ENCODE data around the gene UBE3D.
A peak's percentile ranks its signal among the peaks of the same experiment; 100 is the strongest.

UBE3D gene

GRCh38 chr6:83065511-83066192, at the start of gene UBE3D:
Gene UBE3D, minus strand, starts transcription at chr6:83065841. Its CDS starts 123 bp downstream, at chr6:83065718.
- DNase-seq, result peak; percentile 19

GRCh38 chr6:83114164-83114563, 48.5 kb upstream of the UBE3D start:
- no peak for DNase-seq

- DNase-seq, result no peak
Observed at GRCh38 chr6:83113258-83113657, 47.6 kb upstream of the UBE3D start.

GRCh38 chr6:83108378-83108777, 42.7 kb upstream of the UBE3D start:
- DNase-seq, result no peak

GRCh38 chr6:83098589-83098988, 32.9 kb upstream of the UBE3D start:
- DNase-seq, result no peak

- no peak for DNase-seq
Observed at GRCh38 chr6:83097675-83098074, 32.0 kb upstream of the UBE3D start.

GRCh38 chr6:83097204-83097603, 31.6 kb upstream of the UBE3D start:
- no peak for DNase-seq

- no peak for DNase-seq
Observed at GRCh38 chr6:83096791-83097190, 31.1 kb upstream of the UBE3D start.

- DNase-seq, result no peak
Observed at GRCh38 chr6:83092756-83093399, 27.2 kb upstream of the UBE3D start.

GRCh38 chr6:83086751-83087150, 21.1 kb upstream of the UBE3D start:
- no peak for DNase-seq

GRCh38 chr6:83083476-83083875, 17.8 kb upstream of the UBE3D start:
- no peak for DNase-seq

GRCh38 chr6:83073615-83074014, 8.0 kb upstream of the UBE3D start:
- no peak for DNase-seq

GRCh38 chr6:83072726-83073125, 7.1 kb upstream of the UBE3D start:
- DNase-seq, result no peak

- DNase-seq, result no peak
Observed at GRCh38 chr6:83071707-83072106, 6.1 kb upstream of the UBE3D start.

GRCh38 chr6:83071023-83071422, 5.4 kb upstream of the UBE3D start:
- DNase-seq, result no peak

- no peak for DNase-seq
Observed at GRCh38 chr6:83069633-83070032, 4.0 kb upstream of the UBE3D start.

GRCh38 chr6:83068616-83069015, 3.0 kb upstream of the UBE3D start:
- DNase-seq, result no peak

GRCh38 chr6:83067448-83068439, 2.1 kb upstream of the UBE3D start, which contains the start of gene DOP1A:
Gene DOP1A, plus strand, starts transcription at chr6:83067671. Its CDS starts 29,307 bp downstream, at chr6:83096978.
- DNase-seq, result peak; percentile 57

GRCh38 chr6:83062225-83062624, 3.4 kb downstream of the UBE3D start:
- DNase-seq, result no peak

- DNase-seq, result no peak
Observed at GRCh38 chr6:83061190-83061589, 4.5 kb downstream of the UBE3D start.

- no peak for DNase-seq
Observed at GRCh38 chr6:83057705-83058321, 7.8 kb downstream of the UBE3D start.

GRCh38 chr6:83055366-83055964, 10.2 kb downstream of the UBE3D start:
- no peak for DNase-seq

Data from cortex of kidney (tissue), 1 donor.